Measurements from ENCODE around the gene C21orf58. TPM values are rescaled to one million over a fixed set of nuclear protein-coding genes. Genes with fewer than 3 reads are reported as not detected.

Gene C21orf58
- total RNA-seq, 2 experiments from 2014 or later, result 112 to 141 TPM

DNA sequence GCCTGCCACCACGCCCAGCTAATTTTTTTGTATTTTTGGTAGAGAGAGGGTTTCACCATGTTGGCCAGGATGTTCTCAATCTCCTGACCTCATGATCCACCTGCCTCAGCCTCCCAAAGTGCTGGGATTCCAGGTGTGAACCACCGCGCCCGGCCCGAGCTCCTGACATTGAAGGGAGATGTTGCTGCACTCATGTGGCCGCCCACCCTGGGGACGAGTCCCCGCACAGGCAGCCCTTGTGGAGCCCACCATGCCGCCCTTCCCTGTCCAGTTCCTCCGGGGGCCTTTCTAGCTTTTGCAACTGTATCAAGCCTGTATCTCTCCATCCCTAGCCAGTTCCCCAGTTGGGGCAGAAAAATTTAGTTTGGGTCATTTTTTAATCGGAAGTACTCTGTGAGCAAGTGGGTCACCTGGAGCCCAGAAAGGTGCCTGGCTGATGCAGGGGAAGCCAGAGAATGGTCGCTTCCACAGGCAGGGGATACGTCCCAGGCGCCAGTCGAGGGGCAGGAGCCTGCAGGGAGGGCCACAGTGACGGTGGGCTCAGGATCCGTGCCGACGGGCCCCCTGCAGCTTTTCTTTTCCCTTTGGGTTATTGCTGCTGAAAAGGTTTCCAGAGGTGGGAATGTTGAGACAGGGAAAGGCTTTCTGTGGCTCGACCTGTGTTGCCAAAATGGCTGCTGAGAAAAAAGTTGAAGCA, 20.7 kb upstream of the C21orf58 start:
- POLR2A ChIA-PET, result no interaction called here
- DNase-seq (ENCODE audit: low spot score), result no peak
- Histone ChIP-seq H3K79me2 (ENCODE audit: insufficient read depth, low read depth, low read length) (peaks cover 15% of the 10 kb centered on the region; the same call in 1 of the 2 replicates), H2AFZ (ENCODE audit: low read length) (no peak overlapping the region), H3K4me2 (ENCODE audit: low read length) (no peak overlapping the region), H3K36me3 (ENCODE audit: insufficient read depth, low read length) (peaks cover 93% of the 10 kb centered on the region), H3K9me3 (ENCODE audit: low read length) (no peaks in the 10 kb centered on the region), H4K20me1 (ENCODE audit: insufficient read depth, low read length) (no peaks in the 10 kb centered on the region), H3K4me3 (ENCODE audit: low read depth, low read length, poor library complexity, severe bottlenecking) (no peak overlapping the region), H3K4me1 (ENCODE audit: insufficient read depth, low read length, poor library complexity, severe bottlenecking) (no peaks in the 10 kb centered on the region), H3K9me2 (ENCODE audit: insufficient read depth, low read length) (no peaks in the 10 kb centered on the region), H3K27ac (ENCODE audit: low read depth, low read length, poor library complexity, severe bottlenecking) (no peak overlapping the region)
- BruUV-seq (replicated peaks), result no TSS peak
- intact Hi-C loops (cut with micrococcal nuclease; ENCODE audit: unreplicated experiment), result no loop called here
- TF ChIP-seq, protein P1, sequence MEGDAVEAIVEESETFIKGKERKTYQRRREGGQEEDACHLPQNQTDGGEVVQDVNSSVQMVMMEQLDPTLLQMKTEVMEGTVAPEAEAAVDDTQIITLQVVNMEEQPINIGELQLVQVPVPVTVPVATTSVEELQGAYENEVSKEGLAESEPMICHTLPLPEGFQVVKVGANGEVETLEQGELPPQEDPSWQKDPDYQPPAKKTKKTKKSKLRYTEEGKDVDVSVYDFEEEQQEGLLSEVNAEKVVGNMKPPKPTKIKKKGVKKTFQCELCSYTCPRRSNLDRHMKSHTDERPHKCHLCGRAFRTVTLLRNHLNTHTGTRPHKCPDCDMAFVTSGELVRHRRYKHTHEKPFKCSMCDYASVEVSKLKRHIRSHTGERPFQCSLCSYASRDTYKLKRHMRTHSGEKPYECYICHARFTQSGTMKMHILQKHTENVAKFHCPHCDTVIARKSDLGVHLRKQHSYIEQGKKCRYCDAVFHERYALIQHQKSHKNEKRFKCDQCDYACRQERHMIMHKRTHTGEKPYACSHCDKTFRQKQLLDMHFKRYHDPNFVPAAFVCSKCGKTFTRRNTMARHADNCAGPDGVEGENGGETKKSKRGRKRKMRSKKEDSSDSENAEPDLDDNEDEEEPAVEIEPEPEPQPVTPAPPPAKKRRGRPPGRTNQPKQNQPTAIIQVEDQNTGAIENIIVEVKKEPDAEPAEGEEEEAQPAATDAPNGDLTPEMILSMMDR (conservative IDR thresholded peaks at IDR 0.05; ENCODE audit: low read length), result no peak
- TF ChIP-seq EZH2phosphoT487 (IDR thresholded peaks at IDR 0.05; ENCODE audit: borderline replicate concordance, low read depth, low read length), result no peak
- CTCF ChIA-PET (ENCODE audit: unreplicated experiment), result no interaction called here

GRCh38 chr21:46340998-46341397, 17.3 kb upstream of the C21orf58 start:
- no TSS peak for BruUV-seq (replicated peaks)
- H3K4me3 ChIP-seq (ENCODE audit: low read depth, low read length, poor library complexity, severe bottlenecking), result no peak overlapping the region
- peaks cover 93% of the 10 kb centered on the region for H3K36me3 ChIP-seq (ENCODE audit: insufficient read depth, low read length)
- POLR2A ChIA-PET, result interaction anchor here (0.6 kb wide), 1 partner anchor 277 kb away, joined by 3 read pairs; no protein-coding TSS in a partner anchor
- no peaks in the 10 kb centered on the region for H3K9me3 ChIP-seq (ENCODE audit: low read length)
- no peak for DNase-seq (ENCODE audit: low spot score)
- H3K79me2 ChIP-seq (ENCODE audit: insufficient read depth, low read depth, low read length), result peaks cover 15% of the 10 kb centered on the region; the same call in 1 of the 2 replicates
- TF ChIP-seq EZH2phosphoT487 (IDR thresholded peaks at IDR 0.05; ENCODE audit: borderline replicate concordance, low read depth, low read length), result no peak
- TF ChIP-seq, protein P1 (conservative IDR thresholded peaks at IDR 0.05; ENCODE audit: low read length), result no peak
- no peak overlapping the region for H3K27ac ChIP-seq (ENCODE audit: low read depth, low read length, poor library complexity, severe bottlenecking)
- intact Hi-C loops (cut with micrococcal nuclease; ENCODE audit: unreplicated experiment), result no loop called here
- H2AFZ ChIP-seq (ENCODE audit: low read length), result no peak overlapping the region
- CTCF ChIA-PET (ENCODE audit: unreplicated experiment), result no interaction called here
- no peaks in the 10 kb centered on the region for H3K4me1 ChIP-seq (ENCODE audit: insufficient read depth, low read length, poor library complexity, severe bottlenecking)
- H3K9me2 ChIP-seq (ENCODE audit: insufficient read depth, low read length), result no peaks in the 10 kb centered on the region
- no peaks in the 10 kb centered on the region for H4K20me1 ChIP-seq (ENCODE audit: insufficient read depth, low read length)
- no peak overlapping the region for H3K4me2 ChIP-seq (ENCODE audit: low read length)

DNA sequence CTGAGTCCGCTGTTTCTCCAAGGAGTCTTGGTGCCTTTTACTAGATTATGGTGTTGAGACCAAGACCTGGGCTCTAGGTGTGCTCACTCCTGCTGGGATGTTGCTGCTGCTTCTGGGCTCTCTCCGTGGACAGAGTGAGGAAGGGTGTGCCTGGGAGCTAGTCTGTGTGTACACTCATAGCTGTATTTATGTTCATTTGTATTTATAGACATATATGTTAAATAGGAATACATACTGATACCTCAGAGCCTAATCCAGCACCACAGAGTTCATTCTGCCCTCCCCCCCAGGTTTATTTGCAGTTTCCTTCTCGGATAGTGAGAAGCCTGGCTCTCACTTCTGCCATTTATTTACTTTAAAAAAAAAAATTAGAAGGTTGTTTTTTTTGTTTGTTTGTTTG, 12.9 kb upstream of the C21orf58 start:
- intact Hi-C loops (cut with micrococcal nuclease; ENCODE audit: unreplicated experiment), result no loop called here

More for the DNA sequence above, 12.9 kb upstream of the C21orf58 start:
- Histone ChIP-seq H3K4me3 (ENCODE audit: low read depth, low read length, poor library complexity, severe bottlenecking) (no peak overlapping the region), H4K20me1 (ENCODE audit: insufficient read depth, low read length) (no peaks in the 10 kb centered on the region; the same call in 1 of the 2 replicates), H3K36me3 (ENCODE audit: insufficient read depth, low read length) (peaks cover 86% of the 10 kb centered on the region), H3K79me2 (ENCODE audit: insufficient read depth, low read depth, low read length) (peaks cover 13% of the 10 kb centered on the region; the same call in 1 of the 2 replicates), H3K9me2 (ENCODE audit: insufficient read depth, low read length) (no peaks in the 10 kb centered on the region), H3K4me2 (ENCODE audit: low read length) (no peak overlapping the region), H3K4me1 (ENCODE audit: insufficient read depth, low read length, poor library complexity, severe bottlenecking) (no peaks in the 10 kb centered on the region), H2AFZ (ENCODE audit: low read length) (no peak overlapping the region), H3K9me3 (ENCODE audit: low read length) (no peaks in the 10 kb centered on the region), H3K27ac (ENCODE audit: low read depth, low read length, poor library complexity, severe bottlenecking) (no peak overlapping the region)
- BruUV-seq (replicated peaks), result no TSS peak
- ChIA-PET POLR2A (no interaction called here), CTCF (ENCODE audit: unreplicated experiment) (no interaction called here)
- TF ChIP-seq, protein P1 (conservative IDR thresholded peaks at IDR 0.05; ENCODE audit: low read length), result no peak
- TF ChIP-seq EZH2phosphoT487 (IDR thresholded peaks at IDR 0.05; ENCODE audit: borderline replicate concordance, low read depth, low read length), result no peak
- no peak for DNase-seq (ENCODE audit: low spot score)

Data from OCI-LY7 (cell line).